Measurements from ENCODE around the gene TRERF1.

The TRERF1 gene

DNA sequence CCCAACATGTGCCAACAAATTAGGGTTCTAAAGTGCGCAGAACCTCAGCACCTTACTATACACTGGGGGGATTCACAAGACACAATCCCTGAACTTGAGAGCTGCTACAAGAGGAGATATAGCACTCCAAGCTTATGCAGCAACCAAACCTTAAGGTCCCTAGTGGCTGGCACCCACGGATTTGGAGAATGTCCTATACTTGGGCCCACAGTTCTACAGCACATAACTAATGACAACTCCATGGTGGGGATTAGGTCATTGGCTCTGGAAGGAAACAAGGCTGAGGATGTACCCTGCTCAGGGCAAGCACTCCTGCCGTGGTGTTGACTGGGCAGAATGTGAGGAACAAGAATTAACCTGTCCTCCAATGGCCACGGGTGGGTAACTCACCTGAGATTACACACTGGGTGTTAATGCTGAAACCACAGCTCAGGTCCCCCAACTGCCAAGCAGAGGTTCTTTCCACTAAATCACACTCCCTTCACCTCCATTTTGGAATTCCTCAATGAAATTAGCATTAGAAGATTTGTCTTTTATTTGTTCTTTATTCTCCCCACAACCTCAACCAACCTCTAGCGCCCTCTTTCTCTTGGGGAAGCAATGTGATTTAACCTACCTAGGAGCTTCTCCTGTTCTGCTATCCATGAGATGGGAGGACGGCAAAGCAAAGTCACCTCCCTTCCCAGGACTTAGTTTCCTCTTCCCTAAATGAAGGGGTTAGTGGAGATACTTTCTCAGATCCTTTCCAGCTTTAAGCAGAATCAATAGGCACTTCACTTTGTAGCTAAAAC, 32.0 kb downstream of the TRERF1 start:
- DNase-seq, result no peak

DNA sequence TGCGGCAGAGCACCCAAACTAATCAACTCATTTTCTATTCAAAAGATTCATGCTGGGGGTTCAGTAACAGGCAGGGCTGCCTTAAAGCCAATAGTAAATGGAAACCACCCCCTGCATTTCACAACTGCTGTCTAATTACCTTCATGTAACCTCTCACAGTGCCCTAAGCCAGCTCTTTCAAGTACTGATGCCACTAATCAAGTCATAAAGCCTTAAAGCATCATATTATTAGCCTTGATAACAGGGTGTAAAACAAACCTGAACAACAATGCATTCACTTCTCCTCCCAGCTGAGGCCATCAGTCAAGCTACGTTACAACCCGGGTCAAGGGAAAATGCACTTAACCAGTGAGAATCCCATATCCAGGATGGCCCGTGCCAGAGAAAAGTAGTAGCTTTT, 33.0 kb downstream of the TRERF1 start:
- no peak for DNase-seq

DNA sequence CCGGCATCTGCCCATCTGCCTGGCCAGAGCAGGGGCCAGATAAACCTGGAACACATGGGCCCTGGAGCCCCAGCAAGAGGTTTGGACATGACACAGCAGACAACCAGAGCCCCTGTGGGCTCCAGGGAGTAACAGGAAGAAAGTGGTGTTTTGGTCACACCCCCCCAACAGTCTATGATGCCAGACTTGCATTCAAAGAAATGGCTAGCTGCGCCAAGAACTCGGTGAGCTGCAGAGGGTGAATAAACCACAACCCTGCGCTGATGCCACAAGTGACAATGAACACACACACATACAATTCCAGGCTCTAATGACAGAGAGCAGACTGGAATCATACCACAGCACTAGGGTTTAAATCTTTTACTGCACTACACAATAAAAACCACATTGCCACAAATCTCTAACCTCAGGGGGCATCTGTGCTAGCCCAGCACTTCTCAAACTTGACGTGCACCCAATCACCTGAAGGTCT, 34.0 kb downstream of the TRERF1 start:
- peak; percentile 53 for DNase-seq

DNA sequence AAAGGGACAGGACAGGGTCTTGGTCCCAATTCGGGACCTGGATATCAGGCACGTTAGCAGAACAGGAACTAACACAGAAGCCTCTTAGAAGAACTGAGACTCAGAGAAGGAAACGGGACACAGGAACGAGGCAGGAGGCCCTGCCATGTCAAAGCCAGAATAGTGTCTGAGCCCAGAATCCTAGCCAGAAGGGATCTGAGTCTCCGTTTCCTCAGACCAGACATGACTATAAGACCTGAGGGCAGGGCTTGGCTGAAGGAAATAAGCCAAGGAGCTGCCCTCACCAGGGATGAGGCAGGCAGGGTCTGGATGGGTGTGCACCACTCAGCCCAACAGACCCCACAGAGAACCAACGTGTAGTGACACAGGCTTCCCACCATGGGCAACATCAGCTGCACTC, 40.3 kb downstream of the TRERF1 start:
- no peak for DNase-seq

DNA sequence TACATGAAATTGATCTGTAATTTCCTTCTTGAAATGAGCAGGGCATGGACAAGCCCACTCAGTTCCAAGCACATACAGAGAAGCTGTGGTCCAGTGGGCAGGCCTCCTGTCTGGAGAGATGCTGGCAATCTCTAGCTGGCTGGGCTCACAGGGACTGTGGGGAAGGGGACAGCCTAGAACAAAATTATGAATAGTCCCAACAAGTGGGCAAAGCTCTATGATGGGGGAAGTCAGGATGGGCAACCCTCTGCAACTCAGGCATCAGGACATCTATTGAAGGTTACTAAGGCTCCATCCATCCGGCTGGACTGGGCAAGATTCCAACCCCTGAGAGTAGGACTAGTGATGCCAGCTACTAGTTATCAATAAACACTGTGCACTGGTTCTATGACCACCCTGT, 40.9 kb downstream of the TRERF1 start:
- DNase-seq, result no peak

DNA sequence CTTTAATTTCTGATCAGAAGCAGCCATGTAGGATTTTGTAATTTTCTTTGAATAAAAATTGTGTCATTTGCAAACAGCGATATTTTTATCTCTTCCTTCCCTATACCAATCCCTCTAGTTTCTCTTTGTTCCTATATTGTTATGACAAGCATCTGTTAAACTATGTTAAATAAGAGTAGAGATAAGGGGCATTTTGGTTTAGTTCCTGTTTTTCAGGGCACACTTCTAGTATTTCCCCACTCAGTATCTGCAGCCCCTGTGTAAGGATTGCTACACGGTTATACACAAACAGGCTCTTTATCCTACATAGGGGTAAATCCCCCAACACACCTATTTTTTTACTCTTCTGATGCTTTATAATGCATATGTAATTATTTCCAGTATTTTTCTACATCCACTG, 42.1 kb downstream of the TRERF1 start:
- no peak for DNase-seq

DNA sequence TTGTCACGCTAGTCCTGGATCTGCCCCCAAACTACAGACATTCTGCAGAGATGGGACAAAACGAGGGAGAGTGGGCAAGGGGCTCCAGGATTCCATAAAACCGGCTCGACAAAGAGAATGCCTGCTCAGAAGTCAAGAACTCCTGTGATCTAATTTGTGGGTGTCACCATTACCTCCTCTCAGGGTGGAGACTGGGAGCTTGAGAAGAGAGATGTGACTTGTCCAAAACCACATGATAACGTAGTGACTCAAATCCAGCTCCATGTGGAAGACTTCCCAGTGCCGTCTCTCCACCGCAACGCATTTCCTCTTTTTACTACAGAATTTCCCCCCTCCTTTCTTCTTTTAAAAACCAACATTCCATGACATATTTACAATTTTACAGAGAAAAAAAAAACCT, 44.3 kb downstream of the TRERF1 start:
- no peak for DNase-seq

DNA sequence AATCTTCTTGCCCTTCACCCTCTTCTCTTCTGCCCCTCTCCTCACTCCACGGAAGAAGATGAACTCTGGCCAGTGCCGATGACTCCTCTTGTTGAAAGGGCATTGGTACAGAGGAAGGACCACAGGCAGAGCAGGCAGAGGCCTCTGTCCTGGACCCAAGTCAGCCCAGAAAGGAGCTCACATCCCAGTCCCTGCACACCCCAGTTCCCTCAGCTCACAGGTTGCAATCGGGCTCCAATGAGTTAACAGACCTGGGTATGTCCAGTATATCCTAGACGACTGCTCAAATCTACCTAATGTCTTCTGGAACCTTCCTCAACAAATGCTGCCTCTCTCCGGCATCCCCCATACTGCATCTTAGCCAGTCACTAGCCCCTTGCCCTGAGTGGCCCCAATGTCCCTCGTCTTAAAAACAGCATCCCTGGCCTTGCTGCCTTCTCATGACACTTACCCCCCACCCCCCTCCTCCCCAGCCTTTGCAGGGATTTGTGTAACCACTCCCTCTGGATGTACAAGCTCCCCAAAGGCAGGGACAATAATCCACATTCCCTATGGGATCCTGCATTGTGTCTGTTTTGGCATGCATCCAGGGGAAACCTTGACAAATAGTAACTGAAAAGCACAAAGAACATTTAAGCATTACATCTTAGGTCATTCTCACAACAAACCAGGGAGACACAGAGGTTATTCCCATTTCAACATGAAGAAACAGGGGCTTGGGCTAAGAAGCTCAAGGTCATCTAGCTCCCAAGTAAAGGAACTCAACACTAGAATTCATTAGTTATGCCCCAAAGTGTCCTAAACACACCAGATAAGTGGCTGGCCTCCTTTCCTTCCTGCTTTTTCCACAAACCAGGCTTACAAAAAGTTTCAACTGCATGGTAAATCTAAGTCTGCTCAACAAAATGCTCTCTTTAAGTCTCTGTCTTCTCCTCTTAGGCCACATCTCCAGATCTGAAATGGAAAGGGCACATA, 45.1 kb downstream of the TRERF1 start:
- DNase-seq, result no peak

DNA sequence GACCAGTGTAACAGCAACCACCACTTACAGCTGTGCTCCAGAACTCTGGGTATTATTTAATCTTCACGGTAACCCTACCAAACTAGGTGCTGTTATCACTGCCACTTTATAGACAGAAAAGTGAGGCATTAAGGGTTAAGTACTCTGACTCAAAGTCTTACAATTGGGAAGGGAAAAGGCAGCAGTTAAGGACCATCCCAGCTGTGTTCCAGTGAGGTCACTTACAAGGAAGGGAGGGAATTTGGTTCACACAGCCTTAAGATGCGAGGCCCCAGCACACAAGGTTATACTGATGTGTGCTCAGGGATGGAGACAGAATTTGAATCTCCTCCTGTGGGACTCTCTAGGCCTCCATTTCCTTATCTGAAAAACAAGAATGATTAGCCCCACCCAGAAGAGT, 46.7 kb downstream of the TRERF1 start:
- DNase-seq, result no peak

DNA sequence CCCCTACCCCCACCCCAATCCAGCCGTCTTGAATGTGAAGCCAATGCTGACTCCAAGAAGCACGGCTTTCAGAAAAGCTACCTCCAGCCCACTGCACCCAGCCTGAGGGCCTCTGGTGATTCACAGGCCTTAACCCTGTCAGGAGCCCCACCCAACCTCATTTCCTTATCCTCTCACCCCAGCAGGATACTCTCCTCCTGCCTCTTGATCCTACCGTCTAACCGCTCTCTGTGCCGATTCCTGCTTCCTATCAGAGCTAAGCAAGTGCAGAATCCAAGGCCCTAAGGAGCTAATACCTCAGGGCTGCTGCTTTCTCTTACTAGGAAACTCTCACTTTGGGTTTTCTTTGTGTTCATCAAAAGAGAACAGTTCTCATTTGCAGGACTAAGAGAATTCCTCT, 47.2 kb downstream of the TRERF1 start:
- DNase-seq, result no peak

DNA sequence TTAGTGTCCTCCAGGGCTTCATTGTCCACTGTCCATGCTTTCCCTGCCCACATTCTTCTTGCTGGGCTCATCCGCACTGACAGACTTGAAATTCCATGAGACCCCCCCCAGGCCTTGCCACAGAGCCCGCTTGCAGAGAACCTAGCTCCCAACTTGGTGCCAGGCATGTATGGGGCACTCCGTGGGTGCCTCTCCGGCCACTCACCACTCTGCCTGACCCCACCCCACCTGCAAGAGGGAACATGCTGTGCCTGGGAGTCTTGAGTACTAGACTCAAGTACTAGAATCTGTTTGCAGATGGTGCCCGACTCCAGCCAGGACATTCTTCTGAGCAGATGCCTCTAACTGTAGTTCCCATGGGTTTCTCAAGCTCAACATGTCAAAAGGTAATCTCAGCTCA, 47.9 kb downstream of the TRERF1 start:
- no peak for DNase-seq

DNA sequence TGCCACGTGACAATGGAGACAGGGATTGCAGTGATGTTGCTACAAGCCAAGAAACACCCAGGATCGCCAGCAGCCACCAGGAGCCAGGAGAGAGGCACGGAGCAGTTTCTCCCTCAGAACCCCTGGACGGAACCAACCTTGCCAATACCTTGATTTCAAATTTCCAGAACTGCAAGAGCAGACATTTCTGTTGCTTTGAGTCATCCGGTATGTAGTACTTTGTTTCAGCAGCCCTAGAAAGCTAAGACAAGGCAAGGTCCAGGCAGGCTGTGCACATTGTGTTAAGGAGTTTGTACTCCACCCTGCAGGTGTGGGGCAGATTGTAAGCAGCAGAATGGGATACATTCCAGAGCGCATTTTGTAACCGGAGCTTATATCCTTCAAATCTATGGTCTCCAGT, 48.3 kb downstream of the TRERF1 start:
- DNase-seq, result no peak

DNA sequence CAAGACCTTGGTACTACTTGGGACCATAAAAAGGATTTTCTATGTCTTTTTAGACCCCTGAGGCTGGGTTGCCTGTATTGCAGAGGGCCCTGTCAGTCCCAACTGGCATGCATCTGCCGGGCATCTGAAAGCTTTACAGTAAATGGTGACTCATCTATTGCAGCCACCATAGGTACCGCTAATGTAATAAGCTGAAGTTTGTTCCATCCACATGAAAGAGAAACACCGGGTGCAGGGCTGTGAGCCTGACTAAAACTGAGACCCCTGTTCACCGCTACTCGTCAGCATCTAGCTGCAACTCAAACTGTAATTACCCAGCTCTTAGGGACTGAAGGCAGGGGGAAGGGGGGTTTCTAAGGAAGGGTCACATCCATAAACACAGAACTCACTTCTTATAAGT, 49.5 kb downstream of the TRERF1 start:
- no peak for DNase-seq

DNA sequence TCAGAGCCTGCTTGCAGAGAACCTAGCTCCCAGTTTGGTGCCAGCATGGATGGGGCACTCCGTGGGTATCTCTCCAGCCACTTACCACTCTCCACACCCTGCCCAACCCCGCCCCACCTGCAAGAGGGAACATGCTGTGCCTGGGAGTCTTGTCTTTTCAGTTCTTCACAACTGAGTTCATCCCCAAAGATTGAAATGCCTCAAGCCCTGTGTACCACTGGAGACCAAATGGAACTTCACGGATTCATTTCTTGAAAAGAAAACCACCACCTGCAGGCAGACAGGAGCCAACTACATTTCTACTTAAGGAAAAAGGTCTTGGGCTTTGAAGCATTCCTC, 50.1 kb downstream of the TRERF1 start:
- DNase-seq, result no peak

DNA sequence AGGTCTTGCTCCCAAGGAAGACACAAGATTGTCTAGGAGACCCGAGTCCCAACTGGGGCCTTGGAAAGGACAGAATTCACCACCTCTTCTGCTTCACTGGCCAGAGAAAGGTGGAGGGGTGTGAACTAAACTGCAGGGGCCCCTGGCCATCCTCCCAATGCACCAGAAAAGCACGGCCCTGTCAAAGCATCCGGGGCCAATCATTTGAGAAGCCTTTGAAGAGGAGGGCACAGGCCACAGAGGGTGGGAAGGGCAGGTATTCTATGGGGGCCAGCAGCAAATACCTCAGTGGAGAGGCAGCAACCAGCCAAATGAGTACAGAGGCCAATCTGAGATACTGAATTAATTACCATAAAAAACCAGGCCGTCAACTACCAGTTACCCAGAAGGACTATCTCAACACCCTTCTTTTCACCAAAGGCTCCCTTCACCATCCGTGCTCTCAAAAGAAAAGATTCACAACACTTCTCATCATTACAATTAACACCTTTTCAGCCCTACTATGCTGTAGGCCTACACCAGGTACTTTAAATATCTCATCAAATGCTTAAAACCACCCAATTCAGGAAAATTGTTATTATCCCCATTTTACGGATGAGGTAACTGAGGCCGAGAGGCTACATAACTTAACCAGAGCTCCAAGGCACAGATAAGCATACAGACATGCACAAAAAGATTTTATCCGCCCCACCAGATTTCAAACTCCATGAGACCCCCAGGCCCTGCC, 50.7 kb downstream of the TRERF1 start:
- DNase-seq, result no peak

DNA sequence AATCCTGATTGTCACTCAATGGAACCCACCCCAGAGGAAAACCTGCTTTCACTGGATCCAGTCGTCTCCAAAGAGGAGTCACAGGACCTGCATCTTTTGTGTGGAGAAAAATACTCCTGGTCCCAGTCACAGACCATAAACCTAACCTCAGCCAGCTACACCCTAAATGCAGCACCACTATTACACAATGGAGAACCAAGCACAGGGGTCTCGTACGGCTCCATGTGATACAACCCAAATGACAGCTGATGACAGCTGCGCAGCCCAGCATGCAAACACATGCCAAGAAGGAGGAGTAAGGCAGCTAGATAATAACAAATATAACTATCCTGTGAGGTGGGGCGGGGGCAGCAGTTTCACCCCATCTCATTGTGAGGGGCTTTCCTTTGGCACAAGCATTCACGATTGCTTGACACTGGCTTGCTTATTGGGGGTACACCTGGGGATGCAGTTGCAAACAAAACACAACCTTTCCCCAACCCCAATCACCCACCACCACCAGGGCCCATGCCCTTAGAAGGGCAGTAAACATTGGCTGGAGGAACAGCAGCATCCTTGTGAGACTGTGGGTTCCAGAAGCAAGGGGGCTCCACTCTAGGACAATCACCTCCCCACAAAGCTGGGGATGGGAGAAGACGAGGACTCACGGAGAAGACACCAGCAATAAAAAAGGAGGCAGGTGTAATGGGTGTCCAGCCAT, 51.5 kb downstream of the TRERF1 start:
- no peak for DNase-seq

DNA sequence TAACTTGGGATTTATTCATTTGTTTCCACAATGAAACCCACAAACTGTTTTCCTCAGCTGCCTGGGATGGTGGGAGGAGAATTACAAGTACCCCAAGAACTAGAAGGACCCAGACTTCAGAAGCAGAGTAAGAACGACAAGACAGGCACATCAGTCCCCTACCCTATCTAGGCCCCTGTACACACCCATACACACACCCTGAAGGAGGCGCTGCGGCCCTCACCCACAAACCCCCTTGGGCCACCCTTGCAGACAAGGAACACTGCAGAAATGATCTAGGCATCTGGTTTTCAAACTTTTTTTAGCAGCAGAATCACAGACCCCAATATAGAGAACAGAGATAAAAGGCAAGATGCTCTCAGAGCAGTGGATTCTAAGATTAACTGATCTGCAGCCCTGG, 55.0 kb downstream of the TRERF1 start:
- no peak for DNase-seq

DNA sequence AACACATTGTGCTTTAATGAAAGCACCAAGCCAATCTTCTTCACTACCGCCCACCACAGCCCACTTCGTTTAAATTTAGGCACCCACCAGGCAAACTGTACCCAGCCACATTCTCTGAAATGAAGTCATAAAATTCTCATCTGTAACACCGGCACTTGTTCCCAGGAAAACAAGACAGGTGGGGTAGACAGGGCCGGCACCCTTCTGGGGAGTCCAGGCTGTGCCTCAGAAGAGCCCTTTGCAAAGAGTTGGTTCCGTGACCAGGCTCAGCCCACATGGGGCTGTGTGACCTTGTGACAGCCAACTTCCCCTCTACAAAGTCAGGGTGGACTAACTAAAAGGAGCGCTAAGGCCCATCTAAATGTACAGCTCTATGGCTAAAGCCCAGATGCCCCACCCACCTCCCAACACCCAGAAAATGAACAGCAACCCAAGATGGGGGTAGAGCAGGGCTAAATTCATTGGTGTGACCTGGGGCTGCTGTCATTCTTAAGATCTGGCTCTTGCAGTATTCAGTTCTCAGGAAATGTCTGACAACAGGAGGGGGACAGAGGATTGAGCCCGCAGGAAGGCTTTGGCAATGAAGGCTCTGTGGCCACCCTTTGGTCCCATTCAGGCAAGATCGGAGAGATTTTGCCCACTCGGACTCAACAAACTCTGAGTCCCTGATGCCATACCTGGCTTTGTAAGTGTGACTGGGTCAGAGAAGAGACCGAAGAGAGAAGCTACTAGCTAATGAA, 56.7 kb downstream of the TRERF1 start:
- DNase-seq, result no peak

DNA sequence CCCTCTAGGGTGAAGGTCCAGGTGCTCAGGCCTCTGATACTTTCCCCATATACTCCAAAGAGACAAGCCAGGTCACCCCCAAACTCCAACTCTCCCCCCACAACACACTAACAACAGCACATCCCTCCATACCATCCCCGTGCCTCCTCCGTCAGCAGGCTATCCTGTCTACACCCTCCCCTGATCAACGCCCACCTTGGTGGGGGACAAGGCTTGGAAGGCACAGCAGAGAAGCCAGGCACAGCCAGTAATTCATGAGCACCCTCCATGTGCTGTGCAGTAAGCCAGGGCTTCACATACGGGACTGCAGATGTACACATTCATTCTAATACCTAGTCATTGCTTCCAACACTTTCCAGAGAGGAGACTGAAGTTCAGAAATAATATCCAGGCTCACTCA, 57.6 kb downstream of the TRERF1 start:
- DNase-seq, result no peak

DNA sequence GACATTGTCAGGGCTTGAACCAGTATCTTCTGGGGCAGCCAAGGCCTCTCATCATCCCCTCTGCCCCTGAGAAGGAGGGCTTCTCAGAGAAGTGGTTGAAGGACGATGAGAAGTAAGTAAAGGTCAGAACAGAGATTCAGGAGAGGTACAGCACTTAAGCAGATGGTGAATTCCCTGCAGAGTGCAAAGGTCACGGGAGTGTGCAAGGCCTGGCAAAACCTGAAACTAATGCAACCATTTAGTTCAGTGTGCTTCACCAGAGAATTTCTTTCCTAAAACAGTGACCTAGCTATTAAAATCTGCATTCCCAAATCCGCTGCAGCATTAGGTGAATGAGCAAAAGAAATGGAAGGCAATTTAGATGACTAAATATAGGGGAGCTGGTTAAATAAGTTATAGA, 58.4 kb downstream of the TRERF1 start:
- DNase-seq, result no peak

DNA sequence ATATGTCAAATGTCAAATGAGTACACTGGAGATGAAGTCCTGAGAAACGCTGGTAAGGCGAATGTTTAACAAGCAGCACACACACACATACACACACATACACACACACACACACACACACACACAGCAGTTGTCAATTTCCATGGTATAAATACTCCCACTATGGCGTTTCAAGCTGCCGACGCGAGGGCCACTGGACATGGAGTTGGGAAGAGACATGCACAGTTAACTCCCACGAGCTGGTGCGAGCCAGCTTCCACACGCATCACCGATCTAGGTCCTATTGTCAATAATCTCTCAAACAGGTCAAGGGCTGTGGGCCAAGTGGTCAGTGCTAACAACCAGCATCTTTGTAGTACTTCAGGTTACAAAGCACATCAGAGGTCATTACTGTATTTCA, 58.9 kb downstream of the TRERF1 start:
- no peak for DNase-seq

DNA sequence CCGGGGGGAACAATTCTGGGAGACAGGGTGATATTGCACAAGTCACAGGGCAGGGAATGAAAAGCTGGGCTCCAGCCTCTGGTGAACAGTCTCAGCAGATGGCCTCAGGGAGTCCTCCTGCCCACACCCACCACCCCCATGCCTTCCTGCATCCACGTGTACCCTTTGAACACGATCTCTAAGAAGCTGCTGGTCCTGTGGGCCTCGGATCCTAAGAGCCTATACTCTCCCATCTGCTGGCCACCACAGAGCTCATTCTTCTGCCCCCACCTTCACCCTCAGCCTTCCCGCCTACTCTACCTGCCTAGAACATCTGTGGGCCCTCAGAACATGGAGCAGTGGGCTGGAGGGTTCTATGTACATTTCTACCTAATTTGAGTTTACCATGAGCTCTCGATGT, 60.3 kb downstream of the TRERF1 start:
- DNase-seq, result no peak

Measured in left hindlimb (tissue), 1 donor.